ENCODE measurements around the gene LIPN.
"Not testable (repeated sequence)": the region's sequence is repeated elsewhere in the genome, so short reads cannot be mapped to it uniquely, and the experiment has no call there.

LIPN gene

DNA sequence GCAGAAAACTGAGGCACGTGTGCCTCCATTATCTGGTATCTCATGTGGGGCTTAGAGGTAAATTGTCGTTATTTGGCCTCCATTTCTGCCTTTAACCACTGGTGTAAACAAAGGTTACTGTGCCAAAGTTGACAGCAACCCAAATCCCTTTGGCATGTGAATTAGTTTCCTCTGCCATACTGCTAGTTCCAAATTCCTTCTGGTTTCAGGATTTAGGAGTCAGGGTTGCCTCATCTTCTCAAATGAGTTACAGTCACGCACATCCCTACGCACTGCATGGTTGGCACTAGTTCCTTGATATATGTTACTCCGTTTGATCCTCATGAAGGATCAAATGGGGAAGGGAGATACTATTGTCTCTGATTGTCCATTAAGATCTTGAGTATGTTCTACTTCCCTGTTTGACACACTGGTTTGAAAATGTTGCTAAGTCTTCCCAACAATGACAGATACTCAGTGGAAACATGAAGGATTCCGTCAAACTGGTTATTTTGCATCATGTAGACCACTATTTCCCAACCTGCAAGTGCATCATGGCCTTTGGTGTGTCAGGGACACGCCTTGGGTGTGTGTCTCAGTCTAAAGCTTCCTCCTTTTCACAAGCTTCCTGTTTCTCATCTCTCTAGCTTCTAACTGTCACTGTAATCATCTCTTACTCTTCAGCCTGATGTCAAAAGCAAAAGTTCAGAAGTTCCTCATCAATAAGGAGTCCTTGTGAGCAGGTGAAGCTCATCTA, at the start of gene LIPN:
TSS of gene LIPN (plus strand) at position 655 of the 736 bp plus-strand sequence. CDS start 1,386 bp downstream, outside the sequence.
- no peak for DNase-seq

GRCh38 chr10:88715517-88715916, 44.3 kb upstream of the LIPN start:
- DNase-seq, result no peak

- DNase-seq, result no peak
These were observed 38.4 kb upstream of the LIPN start for GRCh38 chr10:88721392-88721791.

- no peak for DNase-seq
These were observed 34.0 kb upstream of the LIPN start for GRCh38 chr10:88725798-88726197.

GRCh38 chr10:88728107-88728763, 31.6 kb upstream of the LIPN start:
- DNase-seq, result no peak

GRCh38 chr10:88730864-88731263, 29.0 kb upstream of the LIPN start:
- no peak for DNase-seq

DNA sequence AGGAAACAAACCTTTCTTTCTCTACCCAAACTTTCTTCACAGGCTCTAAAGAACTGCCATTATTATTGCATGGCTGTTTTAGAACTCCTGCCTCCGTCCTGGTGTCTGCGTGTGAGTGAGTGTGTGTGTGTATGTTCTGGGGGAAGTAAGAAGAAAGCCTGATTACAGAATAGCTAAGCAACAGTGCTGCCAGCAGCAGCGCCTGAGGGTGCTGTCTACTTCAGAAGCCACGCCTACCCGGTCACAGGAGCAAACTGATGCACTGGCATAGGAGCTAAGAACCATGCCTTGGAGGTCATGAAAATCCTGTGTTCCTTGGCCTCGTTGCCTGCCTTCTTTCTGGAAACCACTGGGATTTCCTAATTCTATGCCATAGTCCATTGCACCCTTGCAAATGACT, 28.5 kb upstream of the LIPN start:
- no peak for DNase-seq

DNA sequence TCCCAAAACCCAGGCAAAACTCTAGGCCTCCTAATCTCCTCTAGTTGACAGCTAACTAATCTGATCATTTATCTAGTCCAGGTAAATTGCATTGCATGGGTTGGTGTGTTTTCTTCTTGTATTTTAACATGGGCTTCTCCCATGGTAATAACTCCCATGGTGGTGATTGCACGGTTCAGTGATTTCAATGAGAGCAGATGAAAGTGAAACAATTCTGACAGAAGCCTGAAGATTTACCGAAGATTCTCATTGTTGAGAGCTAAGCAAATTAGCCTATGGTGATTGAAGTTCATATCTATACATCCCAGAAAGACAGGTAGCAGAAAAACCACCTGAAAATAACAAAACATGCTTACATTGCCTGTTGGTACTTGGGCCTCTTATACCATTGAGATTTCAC, 26.6 kb upstream of the LIPN start:
- no peak for DNase-seq

DNA sequence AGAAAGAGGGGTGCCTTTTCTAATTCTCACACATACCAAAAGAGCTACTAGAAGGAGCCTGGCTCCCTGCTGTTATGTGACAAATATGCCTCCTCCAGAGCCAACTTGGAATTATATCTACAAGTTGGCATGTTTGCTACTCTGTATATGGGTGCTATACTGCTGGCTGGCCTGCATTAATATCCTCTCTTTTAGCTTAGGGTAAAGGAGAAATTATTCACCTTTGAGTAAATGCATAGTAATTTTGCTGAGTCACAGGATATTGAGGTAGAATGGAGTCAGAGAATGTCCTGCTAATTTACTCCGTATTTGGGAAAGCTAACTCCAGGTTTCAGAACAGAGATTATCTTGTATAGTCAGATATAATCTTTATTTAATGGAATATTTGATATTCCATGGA, 24.2 kb upstream of the LIPN start:
- DNase-seq, result no peak

- DNase-seq, result not testable (repeated sequence)
These were observed 17.9 kb upstream of the LIPN start for GRCh38 chr10:88741921-88742320.

- no peak for DNase-seq
These were observed 17.4 kb upstream of the LIPN start for GRCh38 chr10:88742448-88742847.

GRCh38 chr10:88744002-88744401, 15.8 kb upstream of the LIPN start:
- no peak for DNase-seq

GRCh38 chr10:88745633-88746032, 14.2 kb upstream of the LIPN start:
- DNase-seq, result no peak

GRCh38 chr10:88754287-88754686, 5.5 kb upstream of the LIPN start:
- DNase-seq, result no peak

- no peak for DNase-seq
These were observed 4.1 kb upstream of the LIPN start for GRCh38 chr10:88755753-88756152.

DNA sequence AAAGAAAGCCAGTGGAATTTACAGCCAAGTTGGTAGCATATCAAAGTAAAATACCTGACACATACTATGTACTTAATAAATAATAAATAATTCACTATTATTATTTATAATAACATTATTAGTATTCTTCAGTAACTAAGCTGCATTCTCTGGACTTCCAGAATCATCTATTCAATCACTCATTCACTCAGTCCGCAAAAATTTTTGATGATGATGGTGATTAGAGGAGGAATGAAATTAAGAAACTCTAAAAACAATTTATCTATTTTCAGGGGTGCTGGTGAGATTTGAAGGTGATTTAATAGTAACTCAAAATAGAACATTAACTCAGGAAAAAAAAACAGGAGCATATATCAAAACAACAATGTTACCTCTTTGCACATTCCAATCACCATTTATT, 3.2 kb upstream of the LIPN start:
- DNase-seq, result no peak

GRCh38 chr10:88762906-88763305, 3.1 kb downstream of the LIPN start:
- no peak for DNase-seq

GRCh38 chr10:88763441-88763840, 3.6 kb downstream of the LIPN start:
- no peak for DNase-seq

DNA sequence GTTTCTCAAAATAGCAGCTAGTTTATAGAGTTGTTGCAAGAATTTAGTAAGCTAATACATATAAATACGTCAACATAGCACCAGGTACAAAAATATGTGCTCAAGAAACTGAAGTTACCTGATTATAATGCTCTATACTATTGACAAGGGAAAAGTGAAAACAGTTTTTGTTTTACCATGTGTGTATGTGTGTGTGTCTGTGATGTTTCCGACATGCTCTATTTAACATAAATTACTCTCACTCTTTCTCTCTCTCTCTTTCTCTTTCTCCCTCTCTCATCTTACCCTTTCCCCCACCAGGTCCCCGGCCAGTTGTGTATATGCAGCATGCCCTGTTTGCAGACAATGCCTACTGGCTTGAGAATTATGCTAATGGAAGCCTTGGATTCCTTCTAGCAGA, 4.3 kb downstream of the LIPN start:
- no peak for DNase-seq

DNA sequence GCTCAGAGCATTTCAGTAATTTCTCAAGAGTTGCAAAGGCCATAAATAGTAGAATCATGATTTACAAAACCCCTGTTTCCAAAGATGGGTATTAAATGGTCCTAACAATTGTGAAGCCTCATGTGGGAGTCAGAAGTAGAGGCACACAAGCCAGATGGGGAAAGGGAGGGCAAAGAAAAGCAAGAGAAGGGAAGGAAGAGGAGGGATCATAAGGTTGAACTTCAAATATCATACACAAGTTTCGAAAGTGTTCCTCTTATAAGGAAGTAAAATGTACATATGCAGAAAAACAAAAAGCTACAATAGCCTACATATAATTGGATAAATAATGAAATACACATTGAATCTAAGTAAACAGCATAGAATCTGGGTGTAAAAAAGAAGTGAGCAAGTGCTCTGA, 6.0 kb downstream of the LIPN start:
- no peak for DNase-seq

DNA sequence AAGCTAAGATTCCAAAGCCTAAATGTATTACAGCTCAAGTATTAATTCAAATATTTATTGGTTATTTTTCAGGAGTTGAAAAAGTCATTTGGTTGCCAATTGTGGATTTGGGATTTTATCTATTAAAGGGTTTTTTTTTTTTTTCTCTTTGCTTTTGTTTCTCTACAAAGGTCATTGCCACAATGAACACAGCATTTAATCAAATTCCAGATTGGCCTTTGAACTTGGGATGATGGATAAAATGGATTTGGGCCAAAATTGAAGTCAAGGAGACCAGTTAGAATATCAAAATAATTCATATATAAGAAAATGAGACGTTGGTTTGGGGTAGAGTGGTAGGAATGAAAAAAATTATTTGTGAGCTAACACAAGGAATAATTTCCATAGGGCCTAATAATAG, 9.6 kb downstream of the LIPN start:
- no peak for DNase-seq

- no peak for DNase-seq
These were observed 21.4 kb downstream of the LIPN start for GRCh38 chr10:88781206-88781605.

DNA sequence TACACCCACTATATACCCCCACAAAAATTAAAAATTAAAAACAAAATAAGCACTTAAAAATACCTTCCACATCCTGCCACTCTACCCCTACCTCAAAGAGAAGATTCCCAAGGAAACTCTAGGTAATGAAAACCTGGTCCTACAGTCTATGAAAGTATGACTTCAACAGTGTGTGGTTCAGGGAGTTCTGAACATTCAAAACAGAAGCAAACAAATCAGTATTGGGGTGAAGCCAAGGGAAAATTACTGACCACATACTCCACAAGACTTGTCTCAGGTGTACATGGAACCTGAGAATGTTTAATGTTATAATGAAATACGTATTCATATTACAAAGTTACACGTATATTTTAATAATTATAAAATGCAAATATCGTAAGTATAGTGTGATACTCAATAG, 22.4 kb downstream of the LIPN start:
- DNase-seq, result no peak

- DNase-seq, result no peak
These were observed 23.9 kb downstream of the LIPN start for GRCh38 chr10:88783724-88784123.
